Tibial artery (tissue), 4 donors: ENCODE data around the gene RGP1.
A peak's percentile ranks its signal among the peaks of the same experiment; 100 is the strongest.

ENCODE experiments used
- DNase-seq, 2 donors: peaks; one replicate each; pipeline ENCODE4 v3.0.0-alpha.2; 2019
- H3K27ac ChIP-seq, 2 donors: fragments of 200-600 bp; sonication (generic) in 1 of 2; 1 replicate in 1 of 2; 2 replicates in 1 of 2; pipeline ENCODE4 v1.5.1; 2018 to 2019; ENCODE audit warnings: mild to moderate bottlenecking in 1 of 2
- H3K27me3 ChIP-seq, 2 donors: fragments of 200-600 bp; sonication (generic) in 1 of 2; one replicate each; pipeline versions ENCODE4 v1.5.1 to v1.6.0; 2016 to 2019
- H3K36me3 ChIP-seq, 3 donors: fragments of 200-600 bp; sonication (generic) in 2 of 3; one replicate each; pipeline ENCODE4 v1.5.1; 2016 to 2019; ENCODE audit warnings: mild to moderate bottlenecking in 2 of 3
- H3K4me1 ChIP-seq, 4 donors: fragments of 200-600 bp; sonication (generic) in 2 of 4; 1 replicate in 3 of 4; 2 replicates in 1 of 4; pipeline ENCODE4 v1.5.1; 2016 to 2019
- H3K4me3 ChIP-seq, 2 donors: fragments of 200-600 bp; sonication (generic) in 1 of 2; 1 replicate in 1 of 2; 2 replicates in 1 of 2; pipeline ENCODE4 v1.5.1; 2018 to 2019; ENCODE audit warnings: mild to moderate bottlenecking in 2 of 2
- H3K9me3 ChIP-seq, 3 donors: fragments of 200-600 bp; sonication (generic) in 1 of 3; one replicate each; pipeline ENCODE4 v1.5.1; 2016 to 2019
- intact Hi-C: fragments of 100-400 bp; cut with DNase I; formaldehyde crosslinking; loops from one replicate; pipeline ENCODE4 v1.15.0; 2023; ENCODE audit warnings: low total_unique reads
- TF ChIP-seq, protein P1 (sequence below), 2 experiments: fragments of 200-600 bp in 1 of 2; fragments of 450-650 bp in 1 of 2; IDR thresholded peaks; one replicate each; pipeline ENCODE4 v1.5.1; 2017 to 2019; ENCODE audit warnings: antibody characterized with exemption in 2 of 2, mild to moderate bottlenecking in 1 of 2, moderate library complexity in 1 of 2

RGP1 gene

DNA sequence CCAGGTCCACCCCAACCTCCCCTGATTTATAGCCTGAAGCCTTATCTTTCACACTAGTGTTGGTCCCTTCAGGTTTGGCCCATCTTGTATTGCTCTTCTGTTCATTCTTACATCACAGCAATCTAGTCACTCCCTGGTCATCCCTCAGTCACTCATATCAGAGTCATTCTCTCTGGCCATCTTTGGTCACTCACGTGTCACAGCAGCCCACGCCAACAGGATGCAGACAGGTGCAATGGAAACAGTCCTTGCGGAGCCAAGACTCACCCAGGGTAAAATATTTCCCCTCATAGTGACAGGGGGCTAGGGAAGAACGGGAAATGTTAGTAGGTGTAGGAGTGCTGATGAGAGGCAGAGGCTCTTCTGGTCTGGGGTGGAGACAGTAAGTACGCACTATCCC, 4.4 kb downstream of the RGP1 start:
- DNase-seq = no peak
- no peak overlapping the region for H3K27ac ChIP-seq
- TF ChIP-seq, protein P1, sequence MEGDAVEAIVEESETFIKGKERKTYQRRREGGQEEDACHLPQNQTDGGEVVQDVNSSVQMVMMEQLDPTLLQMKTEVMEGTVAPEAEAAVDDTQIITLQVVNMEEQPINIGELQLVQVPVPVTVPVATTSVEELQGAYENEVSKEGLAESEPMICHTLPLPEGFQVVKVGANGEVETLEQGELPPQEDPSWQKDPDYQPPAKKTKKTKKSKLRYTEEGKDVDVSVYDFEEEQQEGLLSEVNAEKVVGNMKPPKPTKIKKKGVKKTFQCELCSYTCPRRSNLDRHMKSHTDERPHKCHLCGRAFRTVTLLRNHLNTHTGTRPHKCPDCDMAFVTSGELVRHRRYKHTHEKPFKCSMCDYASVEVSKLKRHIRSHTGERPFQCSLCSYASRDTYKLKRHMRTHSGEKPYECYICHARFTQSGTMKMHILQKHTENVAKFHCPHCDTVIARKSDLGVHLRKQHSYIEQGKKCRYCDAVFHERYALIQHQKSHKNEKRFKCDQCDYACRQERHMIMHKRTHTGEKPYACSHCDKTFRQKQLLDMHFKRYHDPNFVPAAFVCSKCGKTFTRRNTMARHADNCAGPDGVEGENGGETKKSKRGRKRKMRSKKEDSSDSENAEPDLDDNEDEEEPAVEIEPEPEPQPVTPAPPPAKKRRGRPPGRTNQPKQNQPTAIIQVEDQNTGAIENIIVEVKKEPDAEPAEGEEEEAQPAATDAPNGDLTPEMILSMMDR (IDR thresholded peaks at IDR 0.05) = no peak
- no peaks in the 10 kb centered on the region for H3K27me3 ChIP-seq
- H3K36me3 ChIP-seq = peaks cover 26 to 48% (median 39%) of the 10 kb centered on the region in 3 donors
- intact Hi-C loops = no loop called here
- no peaks in the 10 kb centered on the region for H3K9me3 ChIP-seq
- H3K4me3 ChIP-seq = no peak overlapping the region
- peaks cover 4 to 36% (median 34%) of the 10 kb centered on the region in 4 donors for H3K4me1 ChIP-seq

GRCh38 chr9:35754264-35754663, 5.2 kb downstream of the RGP1 start, which contains the start of gene MSMP:
MSMP (minus strand) TSS chr9:35754276; CDS start chr9:35754129, 147 bp downstream.
- H3K4me3 ChIP-seq = no peak within 1 kb of the TSS
- H3K27me3 ChIP-seq = no peaks in the 10 kb centered on the region
- DNase-seq = no peak
- H3K36me3 ChIP-seq = peaks cover 26 to 48% (median 39%) of the 10 kb centered on the region in 3 donors
- TF ChIP-seq, protein P1 (IDR thresholded peaks at IDR 0.05) = no peak
- intact Hi-C loops = no loop called here
- no peaks in the 10 kb centered on the region for H3K9me3 ChIP-seq
- H3K27ac ChIP-seq = no peak within 1 kb of the TSS
- H3K4me1 ChIP-seq = peaks cover 4 to 44% (median 41%) of the 10 kb centered on the region in 4 donors

DNA sequence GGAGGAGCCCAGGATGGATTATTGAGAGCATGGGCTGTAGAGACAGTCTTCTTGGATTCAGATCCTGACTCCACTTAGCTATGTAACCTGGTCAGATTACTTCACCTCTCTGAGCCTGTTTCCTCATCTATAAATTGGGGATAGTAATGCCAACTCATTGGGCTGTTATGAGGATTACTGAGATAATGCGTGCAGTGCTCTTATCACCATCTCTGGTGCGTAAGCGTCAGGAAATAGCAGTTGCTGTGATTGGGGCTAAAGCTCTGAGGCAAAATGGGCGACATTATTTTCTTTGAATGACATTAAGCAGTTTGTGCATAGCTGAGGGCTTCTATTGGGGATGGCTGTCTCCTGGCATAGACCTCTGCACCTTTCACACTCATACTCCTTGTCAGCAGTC, 6.0 kb downstream of the RGP1 start:
- Histone ChIP-seq H3K27me3 (no peaks in the 10 kb centered on the region), H3K9me3 (no peaks in the 10 kb centered on the region), H3K4me1 (peaks cover 4 to 44% (median 36%) of the 10 kb centered on the region in 4 donors), H3K36me3 (peaks cover 26 to 48% (median 39%) of the 10 kb centered on the region in 3 donors), H3K27ac (no peak overlapping the region), H3K4me3 (no peak overlapping the region)
- TF ChIP-seq, protein P1 (IDR thresholded peaks at IDR 0.05) = no peak
- intact Hi-C loops = no loop called here
- DNase-seq = no peak

DNA sequence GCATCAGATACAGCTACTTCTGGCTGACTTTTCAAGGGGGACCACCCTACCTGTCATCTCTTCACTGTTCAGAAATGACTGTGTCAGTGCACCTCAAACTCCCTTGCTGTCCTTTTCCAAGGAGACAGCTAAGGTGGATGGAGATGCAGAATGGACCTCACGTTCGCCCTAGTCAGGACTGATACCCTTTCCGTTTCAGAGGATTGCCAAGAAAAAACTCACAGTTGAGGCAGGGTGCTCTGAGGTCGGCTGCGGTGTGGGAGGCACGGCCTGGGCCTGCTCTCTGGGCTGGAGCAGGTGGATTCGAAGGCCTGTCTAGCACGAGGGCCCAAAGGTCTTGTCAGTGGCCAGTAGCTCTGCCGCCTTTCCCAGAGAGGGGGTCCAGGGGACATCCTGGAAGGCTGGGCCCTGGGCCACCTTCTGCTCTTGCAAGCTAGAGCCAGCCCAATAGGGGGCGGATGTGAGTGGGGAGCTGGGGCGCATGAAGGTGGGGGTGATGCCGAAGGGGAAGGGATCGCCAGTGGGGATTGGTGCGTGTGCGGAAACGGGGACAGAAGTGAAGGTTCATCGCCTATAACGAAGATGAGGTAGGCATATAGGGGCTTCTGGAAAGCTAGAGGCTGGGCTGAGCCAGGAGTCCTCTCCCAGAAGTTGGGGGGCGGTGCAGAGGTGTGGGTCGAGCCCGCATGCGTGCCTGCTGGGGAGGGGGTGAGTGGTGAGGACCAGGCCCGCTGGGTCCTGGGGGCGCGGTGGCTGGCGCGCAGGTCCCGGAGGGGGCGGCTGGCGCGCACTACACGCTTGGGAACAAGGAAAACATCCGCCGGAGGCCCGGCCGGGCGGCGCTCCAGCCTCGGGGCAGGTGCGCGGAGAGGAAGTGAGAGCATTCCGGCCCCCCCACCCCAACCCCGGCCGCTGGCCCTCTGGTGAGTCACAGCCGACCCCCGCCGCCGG, 7.5 kb downstream of the RGP1 start:
- H3K4me3 ChIP-seq = peak overlapping the region; percentile 47 to 55
- H3K27me3 ChIP-seq = no peaks in the 10 kb centered on the region
- TF ChIP-seq, protein P1 (IDR thresholded peaks at IDR 0.05) = peak in 1 of 2 experiments; percentile 41
- no peaks in the 10 kb centered on the region for H3K9me3 ChIP-seq
- H3K27ac ChIP-seq = peak overlapping the region; percentile 75 to 81
- H3K36me3 ChIP-seq = peaks cover 15 to 36% (median 29%) of the 10 kb centered on the region in 3 donors
- H3K4me1 ChIP-seq = peaks cover 4 to 47% (median 28%) of the 10 kb centered on the region in 4 donors
- peak in 1 of 2 donors; percentile 78 for DNase-seq
- intact Hi-C loops = no loop called here

- peak; percentile 54 to 71 for DNase-seq
- no peaks in the 10 kb centered on the region for H3K9me3 ChIP-seq
- H3K4me1 ChIP-seq = peaks cover 4 to 47% (median 28%) of the 10 kb centered on the region in 4 donors
- intact Hi-C loops = no loop called here
- peak overlapping the region; percentile 47 to 55 for H3K4me3 ChIP-seq
- peak overlapping the region; percentile 75 to 81 for H3K27ac ChIP-seq
- H3K27me3 ChIP-seq = no peaks in the 10 kb centered on the region
- TF ChIP-seq, protein P1 (IDR thresholded peaks at IDR 0.05) = no peak
- H3K36me3 ChIP-seq = peaks cover 8 to 28% (median 20%) of the 10 kb centered on the region in 3 donors
Measured at GRCh38 chr9:35757226-35757891, 8.3 kb downstream of the RGP1 start.
